ENCODE results near the gene PSME3.
A peak's percentile ranks its signal among the peaks of the same experiment; 100 is the strongest.

The PSME3 gene

DNA sequence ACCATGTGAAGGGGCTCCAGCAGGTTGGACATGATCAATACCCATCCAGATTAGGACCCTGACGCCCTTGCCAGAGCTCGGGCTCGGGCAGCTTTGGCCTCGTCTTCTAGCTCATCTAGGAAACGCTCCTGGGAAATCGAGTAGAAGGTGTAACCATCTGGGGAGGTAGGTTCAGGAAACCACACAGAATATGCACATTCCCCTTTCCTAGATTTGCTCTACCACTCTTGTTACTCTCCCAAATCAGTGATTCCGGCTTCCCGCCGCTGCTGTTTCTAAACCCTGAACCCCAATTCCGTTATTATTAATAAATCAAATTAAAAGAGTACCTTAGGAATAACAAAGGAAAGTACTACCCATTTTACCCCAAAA is 35.2 kb upstream of the PSME3 start:
- Histone ChIP-seq H3K27me3 (ENCODE audit: control insufficient read depth, insufficient read depth, low read length) (peaks cover 14% of the 10 kb centered on the region), H3K36me3 (ENCODE audit: control insufficient read depth, insufficient read depth, low read length) (peaks cover 10% of the 10 kb centered on the region), H3K9ac (ENCODE audit: low read depth, low read length) (peak overlapping the region; percentile 88), H3K4me1 (ENCODE audit: control insufficient read depth, insufficient read depth, low read length) (no peaks in the 10 kb centered on the region), H3K9me3 (ENCODE audit: control insufficient read depth, insufficient read depth, low read length) (no peaks in the 10 kb centered on the region), H3K4me3 (ENCODE audit: low read depth, low read length) (peak overlapping the region; percentile 100)

DNA sequence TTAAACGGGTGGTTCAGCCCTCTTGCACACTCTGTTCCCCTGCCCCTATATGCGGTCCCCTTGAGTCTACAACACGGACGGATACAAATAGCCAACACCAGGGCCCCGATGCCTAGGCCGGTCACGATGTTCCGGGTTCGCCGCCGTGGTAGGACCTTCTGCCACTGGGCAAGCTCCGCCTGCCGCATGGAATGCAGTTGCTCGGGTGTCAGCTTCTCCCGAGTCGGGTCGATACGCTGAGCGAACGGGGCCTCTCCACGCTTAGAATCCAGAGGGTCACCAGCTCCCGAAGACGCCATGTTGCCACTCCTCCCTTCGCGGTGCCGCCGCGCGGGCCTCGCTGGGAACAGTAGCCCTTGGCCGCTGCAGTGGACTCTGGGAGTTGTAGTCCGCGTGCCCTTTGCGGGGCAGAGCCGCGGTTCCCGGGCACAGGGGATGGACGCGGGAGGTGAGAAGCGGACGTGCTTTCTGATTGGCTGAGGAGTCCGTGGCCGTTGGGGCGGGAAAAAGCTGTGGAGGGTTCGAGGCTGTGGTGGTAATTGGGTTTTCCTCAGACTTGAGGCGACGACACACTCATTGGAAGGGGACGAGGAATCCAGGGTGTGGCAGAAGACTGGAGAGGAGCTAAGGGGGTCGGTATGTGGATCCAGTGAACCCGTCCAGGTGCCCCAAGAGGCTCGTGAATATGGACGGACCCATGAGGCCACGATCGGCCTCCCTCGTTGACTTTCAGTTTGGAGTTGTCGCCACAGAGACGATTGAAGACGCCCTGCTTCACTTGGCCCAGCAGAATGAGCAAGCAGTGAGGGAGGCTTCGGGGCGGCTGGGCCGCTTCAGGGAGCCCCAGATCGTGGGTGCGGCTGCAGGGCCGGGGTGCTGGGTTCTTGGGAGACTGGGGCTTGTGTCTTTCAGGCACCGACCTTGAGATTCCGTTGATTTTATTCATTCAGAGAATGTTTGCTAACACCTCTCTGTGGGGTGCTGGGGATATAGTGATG is 34.5 kb upstream of the PSME3 start, which contains the start of the genes CNTD1 and COA3:
TSS of gene CNTD1 (plus strand) at position 479 of the 998 bp plus-strand sequence. CDS start at position 686, 207 bp downstream.
TSS of gene COA3 (minus strand) at position 322 of the 998 bp plus-strand sequence. CDS start at position 299, 23 bp downstream.
- H3K9ac ChIP-seq (ENCODE audit: low read depth, low read length): peak within 1 kb of the TSS; percentile 88
- H3K4me1 ChIP-seq (ENCODE audit: control insufficient read depth, insufficient read depth, low read length): no peaks in the 10 kb centered on the region
- no peaks in the 10 kb centered on the region for H3K9me3 ChIP-seq (ENCODE audit: control insufficient read depth, insufficient read depth, low read length)
- peaks cover 14% of the 10 kb centered on the region for H3K27me3 ChIP-seq (ENCODE audit: control insufficient read depth, insufficient read depth, low read length)
- peaks cover 10% of the 10 kb centered on the region for H3K36me3 ChIP-seq (ENCODE audit: control insufficient read depth, insufficient read depth, low read length)
- H3K4me3 ChIP-seq (ENCODE audit: low read depth, low read length): peak within 1 kb of the TSS; percentile 100

DNA sequence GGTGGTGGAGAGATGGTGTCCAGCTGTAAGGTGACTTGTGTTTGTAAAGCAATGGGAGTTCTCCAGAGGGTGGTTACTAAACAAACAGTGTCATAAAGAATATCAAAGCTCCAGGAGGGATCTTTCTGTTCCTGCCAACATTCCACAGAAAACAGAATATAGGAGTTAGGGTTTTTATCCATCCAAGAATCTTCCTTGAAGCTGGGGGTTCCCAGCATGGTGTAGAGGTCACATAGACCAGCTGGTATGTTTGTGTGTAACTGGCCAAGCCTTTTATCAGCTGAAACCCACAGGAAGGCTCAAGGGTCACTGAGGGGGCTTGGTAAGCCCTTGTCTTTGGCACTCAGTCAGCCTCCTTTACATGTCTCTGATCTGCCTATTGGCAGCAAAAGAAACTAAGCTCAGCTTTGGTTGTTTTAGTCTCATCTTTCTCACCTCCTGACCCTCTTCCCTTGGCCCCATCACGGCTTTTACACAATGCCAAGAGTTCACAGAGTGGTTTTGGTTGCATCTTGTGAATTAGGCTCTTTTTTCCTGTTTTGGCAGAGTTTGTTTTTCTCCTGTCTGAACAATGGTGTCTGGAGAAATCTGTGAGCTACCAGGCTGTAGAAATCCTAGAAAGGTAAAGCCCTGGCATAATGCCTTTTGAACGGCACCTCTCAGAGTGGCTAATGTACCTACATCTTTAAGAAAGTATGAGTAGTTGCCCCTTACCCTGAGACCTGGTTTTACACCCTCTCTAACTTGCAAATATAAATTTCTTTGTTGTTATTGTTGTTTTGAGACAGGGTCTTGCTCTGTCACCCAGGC is 29.9 kb upstream of the PSME3 start:
- Histone ChIP-seq H3K4me3 (ENCODE audit: low read depth, low read length) (no peak overlapping the region), H3K4me1 (ENCODE audit: control insufficient read depth, insufficient read depth, low read length) (no peaks in the 10 kb centered on the region), H3K9ac (ENCODE audit: low read depth, low read length) (no peak overlapping the region)

DNA sequence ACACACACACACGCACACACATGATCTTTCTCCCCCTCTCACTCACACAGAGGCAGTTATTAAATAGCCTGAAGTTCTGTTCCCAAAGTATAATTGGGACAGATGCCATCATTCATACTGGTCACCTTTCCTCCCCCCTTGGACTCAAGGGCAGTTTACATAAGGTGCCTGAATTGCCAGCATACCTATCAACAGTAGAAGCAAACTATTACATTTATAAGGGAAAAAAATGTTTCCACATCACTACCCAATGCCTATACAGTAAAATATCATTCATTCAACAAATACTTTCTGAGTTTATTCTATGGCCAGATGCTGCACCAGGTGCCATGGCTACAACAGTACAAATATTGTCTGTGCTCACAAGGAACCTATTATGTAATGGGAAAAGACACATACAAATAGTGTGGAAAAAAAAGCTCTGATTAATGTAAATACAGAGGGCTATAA is 28.3 kb upstream of the PSME3 start:
- Histone ChIP-seq H3K4me3 (ENCODE audit: low read depth, low read length) (no peak overlapping the region), H3K36me3 (ENCODE audit: control insufficient read depth, insufficient read depth, low read length) (no peaks in the 10 kb centered on the region), H3K4me1 (ENCODE audit: control insufficient read depth, insufficient read depth, low read length) (no peaks in the 10 kb centered on the region), H3K9ac (ENCODE audit: low read depth, low read length) (no peak overlapping the region), H3K27me3 (ENCODE audit: control insufficient read depth, insufficient read depth, low read length) (peaks cover 7% of the 10 kb centered on the region), H3K9me3 (ENCODE audit: control insufficient read depth, insufficient read depth, low read length) (no peaks in the 10 kb centered on the region)

More for the DNA sequence above, 29.9 kb upstream of the PSME3 start:
- Histone ChIP-seq H3K9me3 (ENCODE audit: control insufficient read depth, insufficient read depth, low read length) (no peaks in the 10 kb centered on the region), H3K36me3 (ENCODE audit: control insufficient read depth, insufficient read depth, low read length) (peaks cover 2% of the 10 kb centered on the region), H3K27me3 (ENCODE audit: control insufficient read depth, insufficient read depth, low read length) (peaks cover 14% of the 10 kb centered on the region)

DNA sequence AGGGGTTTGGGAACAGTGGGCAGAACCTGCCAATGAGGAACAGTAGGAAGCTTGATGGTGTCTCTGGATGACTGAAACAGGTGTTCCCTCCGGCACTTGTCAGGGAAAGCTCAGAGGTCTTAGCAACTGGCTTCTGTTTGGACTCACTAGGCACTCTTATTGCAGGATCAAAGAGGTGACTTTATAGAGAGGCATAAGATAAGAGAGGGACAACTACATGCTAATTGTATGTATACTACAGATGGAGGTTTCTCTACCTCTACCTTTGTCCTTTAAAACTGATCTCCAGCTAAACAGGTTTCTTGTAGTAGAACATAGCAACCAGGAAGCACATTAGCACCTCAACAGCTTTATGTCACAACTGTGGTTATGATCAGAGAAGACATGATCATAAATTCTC is 26.9 kb upstream of the PSME3 start:
- Histone ChIP-seq H3K36me3 (ENCODE audit: control insufficient read depth, insufficient read depth, low read length) (no peaks in the 10 kb centered on the region), H3K27me3 (ENCODE audit: control insufficient read depth, insufficient read depth, low read length) (no peaks in the 10 kb centered on the region), H3K9me3 (ENCODE audit: control insufficient read depth, insufficient read depth, low read length) (no peaks in the 10 kb centered on the region), H3K4me3 (ENCODE audit: low read depth, low read length) (no peak overlapping the region), H3K9ac (ENCODE audit: low read depth, low read length) (no peak overlapping the region), H3K4me1 (ENCODE audit: control insufficient read depth, insufficient read depth, low read length) (no peaks in the 10 kb centered on the region)

DNA sequence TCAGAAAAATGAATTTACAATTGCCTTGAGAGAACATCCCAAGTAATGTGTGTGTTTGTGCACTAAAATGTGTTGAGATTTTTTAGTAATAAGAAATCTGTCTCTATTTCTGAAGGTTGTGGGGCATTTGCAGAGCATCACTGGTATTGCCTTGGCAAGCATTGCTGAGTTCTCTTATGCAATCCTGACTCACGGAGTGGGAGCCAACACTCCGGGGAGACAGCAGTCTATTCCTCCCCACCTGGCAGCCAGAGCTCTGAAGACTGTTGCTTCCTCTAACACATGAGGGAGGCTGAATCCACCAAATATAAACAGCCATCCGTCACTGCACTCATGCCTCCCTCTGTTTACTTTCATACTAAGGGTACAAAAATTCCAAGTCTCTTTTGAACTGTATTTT is 23.9 kb upstream of the PSME3 start:
- H3K9ac ChIP-seq (ENCODE audit: low read depth, low read length): no peak overlapping the region
- no peaks in the 10 kb centered on the region for H3K4me1 ChIP-seq (ENCODE audit: control insufficient read depth, insufficient read depth, low read length)
- H3K4me3 ChIP-seq (ENCODE audit: low read depth, low read length): no peak overlapping the region
- H3K9me3 ChIP-seq (ENCODE audit: control insufficient read depth, insufficient read depth, low read length): no peaks in the 10 kb centered on the region
- H3K36me3 ChIP-seq (ENCODE audit: control insufficient read depth, insufficient read depth, low read length): peaks cover 6% of the 10 kb centered on the region
- no peaks in the 10 kb centered on the region for H3K27me3 ChIP-seq (ENCODE audit: control insufficient read depth, insufficient read depth, low read length)

DNA sequence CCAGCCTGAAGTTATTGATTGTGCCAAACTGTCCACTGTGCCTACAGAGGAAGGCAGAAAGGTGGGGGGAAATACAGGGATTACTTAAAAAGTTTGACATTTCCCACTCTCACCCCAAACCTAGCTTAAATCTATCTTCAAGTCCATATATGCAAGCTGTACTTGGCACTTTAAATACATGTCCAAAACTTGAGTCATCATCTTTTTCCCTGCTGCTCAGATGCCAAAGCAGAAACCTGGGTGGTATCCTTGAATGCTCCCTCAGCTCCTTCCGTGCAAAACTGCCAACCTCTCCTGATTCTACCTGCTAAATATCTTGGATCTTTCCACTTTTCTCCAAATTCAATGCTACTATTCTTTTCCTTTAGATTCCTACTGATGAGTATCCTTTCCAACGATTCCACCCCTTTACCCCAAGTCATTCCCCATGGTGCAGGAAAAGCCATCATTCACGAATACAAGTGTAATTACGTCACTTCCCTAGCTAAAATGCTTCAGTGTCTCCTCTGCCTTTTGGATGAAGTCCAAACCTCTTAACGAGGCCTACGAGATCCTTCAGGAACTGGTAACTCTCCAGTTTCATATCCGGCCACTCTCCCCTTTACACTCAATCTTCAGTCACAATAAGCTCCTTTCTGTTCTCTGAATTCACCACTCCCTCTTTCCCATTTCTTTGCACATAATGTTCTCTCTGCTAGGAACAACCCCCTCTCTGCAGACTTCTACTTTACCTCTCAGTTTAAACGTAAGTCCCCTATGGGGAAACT is 18.4 kb upstream of the PSME3 start:
- Histone ChIP-seq H3K9ac (ENCODE audit: low read depth, low read length) (no peak overlapping the region), H3K4me1 (ENCODE audit: control insufficient read depth, insufficient read depth, low read length) (no peaks in the 10 kb centered on the region), H3K36me3 (ENCODE audit: control insufficient read depth, insufficient read depth, low read length) (peaks cover 29% of the 10 kb centered on the region), H3K27me3 (ENCODE audit: control insufficient read depth, insufficient read depth, low read length) (no peaks in the 10 kb centered on the region), H3K9me3 (ENCODE audit: control insufficient read depth, insufficient read depth, low read length) (no peaks in the 10 kb centered on the region), H3K4me3 (ENCODE audit: low read depth, low read length) (no peak overlapping the region)

DNA sequence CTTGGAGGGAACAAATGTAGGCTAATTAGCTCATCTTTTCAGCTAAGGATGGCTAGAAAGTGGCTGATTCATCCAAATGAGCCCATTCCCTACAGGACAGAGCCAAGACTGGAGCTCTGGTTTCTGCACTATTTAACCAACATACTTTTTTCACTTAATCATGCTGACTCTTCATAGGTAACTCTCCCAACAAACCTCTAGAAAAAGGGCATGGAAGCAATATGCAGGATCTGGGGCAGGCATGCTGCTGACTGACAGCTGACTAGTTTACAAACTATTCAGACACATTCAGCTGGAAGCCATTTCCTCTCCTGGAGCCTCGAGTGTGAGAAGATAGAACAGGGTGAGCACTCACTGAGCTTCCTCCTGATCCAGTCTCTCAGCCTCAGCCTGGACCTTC is 15.3 kb upstream of the PSME3 start:
- Histone ChIP-seq H3K9ac (ENCODE audit: low read depth, low read length) (no peak overlapping the region), H3K9me3 (ENCODE audit: control insufficient read depth, insufficient read depth, low read length) (no peaks in the 10 kb centered on the region), H3K4me3 (ENCODE audit: low read depth, low read length) (no peak overlapping the region), H3K27me3 (ENCODE audit: control insufficient read depth, insufficient read depth, low read length) (no peaks in the 10 kb centered on the region), H3K4me1 (ENCODE audit: control insufficient read depth, insufficient read depth, low read length) (no peaks in the 10 kb centered on the region), H3K36me3 (ENCODE audit: control insufficient read depth, insufficient read depth, low read length) (peaks cover 28% of the 10 kb centered on the region)

DNA sequence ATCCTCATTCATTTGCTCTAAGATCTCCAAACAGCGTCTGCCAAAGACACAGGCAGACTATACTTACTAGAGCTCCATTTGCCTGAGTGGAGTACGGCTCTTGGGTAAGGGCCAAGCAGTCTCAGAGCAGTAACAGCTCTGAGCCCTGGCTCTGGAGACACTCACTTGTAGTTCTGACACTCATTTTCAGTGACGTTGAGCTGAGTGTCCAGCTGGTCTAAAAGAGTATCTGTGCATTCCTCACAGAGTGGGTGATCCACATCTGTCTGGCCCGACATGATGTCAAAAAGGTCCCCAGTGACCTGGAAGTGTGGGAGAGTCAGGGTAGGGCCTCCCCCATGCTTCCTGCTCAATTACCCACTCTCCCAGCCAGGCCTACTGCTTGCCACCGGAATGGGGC is 14.8 kb upstream of the PSME3 start:
- no peaks in the 10 kb centered on the region for H3K9me3 ChIP-seq (ENCODE audit: control insufficient read depth, insufficient read depth, low read length)
- H3K9ac ChIP-seq (ENCODE audit: low read depth, low read length): no peak overlapping the region
- H3K36me3 ChIP-seq (ENCODE audit: control insufficient read depth, insufficient read depth, low read length): peaks cover 28% of the 10 kb centered on the region
- no peak overlapping the region for H3K4me3 ChIP-seq (ENCODE audit: low read depth, low read length)
- no peaks in the 10 kb centered on the region for H3K27me3 ChIP-seq (ENCODE audit: control insufficient read depth, insufficient read depth, low read length)
- no peaks in the 10 kb centered on the region for H3K4me1 ChIP-seq (ENCODE audit: control insufficient read depth, insufficient read depth, low read length)

DNA sequence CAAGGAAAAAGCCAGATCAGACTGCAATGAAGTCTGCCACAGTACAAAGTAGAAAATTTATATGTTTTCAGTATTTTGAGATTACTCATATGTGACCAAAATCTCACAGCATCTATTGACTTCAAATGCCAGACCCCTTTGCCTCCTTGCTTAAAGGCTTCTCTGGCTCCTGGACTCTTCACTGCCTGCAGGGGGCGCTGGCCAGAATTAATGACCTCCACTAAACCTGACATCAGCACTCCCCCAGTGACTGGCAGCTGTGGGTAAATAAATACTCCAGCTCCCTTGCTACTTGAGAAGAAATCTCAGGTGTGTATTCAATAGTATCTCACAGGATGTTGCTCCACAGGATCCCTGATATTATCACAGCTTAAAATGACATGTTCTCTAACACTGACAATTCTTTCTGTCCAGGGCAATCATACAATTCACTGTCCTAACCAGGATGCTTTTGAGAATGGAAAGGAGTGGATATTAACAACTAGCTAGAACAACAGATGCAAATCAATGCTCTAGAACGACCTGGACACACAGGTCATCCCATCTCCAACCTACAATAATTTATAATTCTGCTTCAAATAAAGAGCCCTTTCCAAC is 13.2 kb upstream of the PSME3 start:
- H3K9me3 ChIP-seq (ENCODE audit: control insufficient read depth, insufficient read depth, low read length): no peaks in the 10 kb centered on the region

DNA sequence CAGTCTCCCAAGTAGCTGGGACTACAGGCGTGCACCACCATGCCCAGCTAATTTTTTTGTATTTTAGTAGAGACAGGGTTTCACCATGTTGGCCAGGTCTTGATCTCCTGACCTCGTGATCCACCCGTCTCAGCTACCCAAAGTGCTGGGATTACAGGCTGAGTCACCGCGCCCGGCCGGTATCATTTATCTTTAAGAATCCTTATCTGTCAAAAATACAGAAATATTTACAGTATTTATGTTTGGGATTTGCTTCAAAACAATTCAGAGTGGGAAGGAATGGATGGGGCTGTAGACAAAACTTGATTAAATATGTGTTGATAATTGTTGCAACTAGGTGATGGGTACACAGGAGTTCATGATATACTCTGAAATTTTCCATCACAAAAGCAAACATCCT is 12.0 kb upstream of the PSME3 start:
- no peaks in the 10 kb centered on the region for H3K9me3 ChIP-seq (ENCODE audit: control insufficient read depth, insufficient read depth, low read length)
- no peak overlapping the region for H3K9ac ChIP-seq (ENCODE audit: low read depth, low read length)
- no peak overlapping the region for H3K4me3 ChIP-seq (ENCODE audit: low read depth, low read length)
- peaks cover 26% of the 10 kb centered on the region for H3K36me3 ChIP-seq (ENCODE audit: control insufficient read depth, insufficient read depth, low read length)
- no peaks in the 10 kb centered on the region for H3K27me3 ChIP-seq (ENCODE audit: control insufficient read depth, insufficient read depth, low read length)
- H3K4me1 ChIP-seq (ENCODE audit: control insufficient read depth, insufficient read depth, low read length): no peaks in the 10 kb centered on the region

More for the DNA sequence above, 13.2 kb upstream of the PSME3 start:
- no peaks in the 10 kb centered on the region for H3K4me1 ChIP-seq (ENCODE audit: control insufficient read depth, insufficient read depth, low read length)
- peaks cover 26% of the 10 kb centered on the region for H3K36me3 ChIP-seq (ENCODE audit: control insufficient read depth, insufficient read depth, low read length)
- H3K4me3 ChIP-seq (ENCODE audit: low read depth, low read length): no peak overlapping the region
- no peaks in the 10 kb centered on the region for H3K27me3 ChIP-seq (ENCODE audit: control insufficient read depth, insufficient read depth, low read length)
- no peak overlapping the region for H3K9ac ChIP-seq (ENCODE audit: low read depth, low read length)
